Keratinocyte (primary cell): ENCODE measurements around the gene OBSL1. TPM values are rescaled to one million over a fixed set of nuclear protein-coding genes. Genes with fewer than 3 reads are reported as not detected.

Source experiments
- DNase-seq: peaks from one replicate; pipeline ENCODE4 v3.0.0-alpha.2; 2011; ENCODE audit warnings: low read depth, missing footprints, low spot score
- FAIRE-seq: peaks from 2 replicates; lab custom pipeline; 2011; peaks lifted over from hg19 to GRCh38; lab: Jason Lieb, UNC
- H2AFZ ChIP-seq: 2 replicates; pipeline ENCODE4 v1.6.0; 2012; ENCODE audit warnings: low read length, control low read depth, inconsistent platforms; ENCODE audit not compliant: control insufficient read depth
- H3K27ac ChIP-seq: 2 replicates; pipeline ENCODE4 v1.5.1; 2011; ENCODE audit warnings: low read length; ENCODE audit not compliant: control insufficient read depth, insufficient read depth
- H3K27me3 ChIP-seq: 3 replicates; pipeline ENCODE4 v1.6.0; 2011; ENCODE audit warnings: low read length; ENCODE audit not compliant: control insufficient read depth, insufficient read depth; ENCODE audit errors: extremely low read depth
- H3K36me3 ChIP-seq, 2 experiments: 2 replicates in 1 of 2; 3 replicates in 1 of 2; pipeline ENCODE4 v1.5.1; 2011; ENCODE audit warnings: low read length in 2 of 2, mild to moderate bottlenecking in 1 of 2; ENCODE audit not compliant: control insufficient read depth in 2 of 2, insufficient read depth in 2 of 2; ENCODE audit errors: extremely low read depth in 1 of 2
- H3K4me1 ChIP-seq: 3 replicates; pipeline ENCODE4 v1.5.1; 2011; ENCODE audit warnings: low read length; ENCODE audit not compliant: control insufficient read depth, insufficient read depth; ENCODE audit errors: extremely low read depth
- H3K4me2 ChIP-seq: 3 replicates; pipeline ENCODE4 v1.6.0; 2011; ENCODE audit warnings: low read depth, low read length; ENCODE audit not compliant: control insufficient read depth, insufficient read depth; ENCODE audit errors: extremely low read depth
- H3K4me3 ChIP-seq, 3 experiments: fragments of 200-600 bp in 1 of 3; sonication (generic) in 1 of 3; 2 replicates in 2 of 3; 3 replicates in 1 of 3; pipeline ENCODE4 v1.5.1; 2011 to 2016; ENCODE audit warnings: low read length in 3 of 3, mild to moderate bottlenecking in 3 of 3, control low read depth in 2 of 3, inconsistent platforms in 1 of 3, low read depth in 1 of 3, mixed read lengths in 1 of 3, mixed run types in 1 of 3, moderate library complexity in 1 of 3; ENCODE audit not compliant: control insufficient read depth in 2 of 3, insufficient read depth in 2 of 3; ENCODE audit errors: extremely low read depth in 1 of 3
- H3K79me2 ChIP-seq: 2 replicates; pipeline ENCODE4 v1.6.0; 2012; ENCODE audit warnings: low read length; ENCODE audit not compliant: control insufficient read depth, insufficient read depth
- H3K9ac ChIP-seq: 3 replicates; pipeline ENCODE4 v1.6.0; 2011; ENCODE audit warnings: low read length; ENCODE audit not compliant: control insufficient read depth, insufficient read depth; ENCODE audit errors: extremely low read depth
- H3K9me1 ChIP-seq: 3 replicates; pipeline ENCODE4 v1.6.0; 2011; ENCODE audit warnings: low read length; ENCODE audit not compliant: control insufficient read depth, insufficient read depth; ENCODE audit errors: extremely low read depth
- H3K9me3 ChIP-seq: 2 replicates; pipeline ENCODE4 v1.5.1; 2012; ENCODE audit warnings: low read depth, low read length; ENCODE audit not compliant: control insufficient read depth
- H4K20me1 ChIP-seq: 3 replicates; pipeline ENCODE4 v1.6.0; 2011; ENCODE audit warnings: low read length; ENCODE audit not compliant: control insufficient read depth, insufficient read depth; ENCODE audit errors: extremely low read depth
- CTCF ChIP-seq, 3 experiments: IDR thresholded peaks in 1 of 3; conservative IDR thresholded peaks in 1 of 3; optimal IDR thresholded peaks in 1 of 3; 2 replicates in 2 of 3; 3 replicates in 1 of 3; pipeline versions ENCODE3 to v1.5.1; 2011; ENCODE audit warnings: low read length in 3 of 3, mild to moderate bottlenecking in 3 of 3, moderate library complexity in 2 of 3, control low read depth in 1 of 3, inconsistent platforms in 1 of 3; ENCODE audit not compliant: insufficient read depth in 2 of 3; ENCODE audit errors: extremely low read depth in 1 of 3
- EZH2 ChIP-seq: IDR thresholded peaks from one replicate; pipeline ENCODE4 v1.6.1; 2012; ENCODE audit warnings: inconsistent platforms, mild to moderate bottlenecking, low read length, moderate library complexity
- dilution Hi-C: fragments of 300-500 bp; cut with MboI; formaldehyde crosslinking; loops from one replicate; pipeline ENCODE4 v1.7.0; 2020; ENCODE audit warnings: low sequenced_read_pairs; ENCODE audit not compliant: extremely low pct_ligation_motif_present
- polyA plus RNA-seq, 5 experiments: library from polyadenylated mRNA; depleted of rRNA in 3 of 5; stranded (reverse) in 3 of 5; stranded (forward) in 1 of 5; unstranded in 1 of 5; fragments of >200 nt; gene quantifications; 1 replicate in 1 of 5; 2 replicates in 3 of 5; 3 replicates in 1 of 5; pipeline versions ENCODE4 v1.2.1 to v1.2.3, GENCODE V29; 2011 to 2012; ENCODE audit warnings: missing spikeins in 2 of 5, low read depth in 1 of 5, low replicate concordance in 1 of 5

The OBSL1 gene
- polyA plus RNA-seq, 1 donor (not counting 4 experiments of a cell fraction or from before 2014, with no cell fraction given), result 9.3 TPM

- dilution Hi-C loops, result no loop called here
- peaks cover 8% of the 10 kb centered on the region for H3K4me1 ChIP-seq
- H2AFZ ChIP-seq, result no peak overlapping the region
- no peaks in the 10 kb centered on the region for H4K20me1 ChIP-seq
- H3K4me3 ChIP-seq, result no peak overlapping the region
- H3K27me3 ChIP-seq, result no peaks in the 10 kb centered on the region
- H3K9ac ChIP-seq, result no peak overlapping the region
- H3K36me3 ChIP-seq, result no peaks in the 10 kb centered on the region
- no peak overlapping the region for H3K4me2 ChIP-seq
- no peak for FAIRE-seq
- no peak overlapping the region for H3K27ac ChIP-seq
- TF ChIP-seq CTCF (optimal IDR thresholded peaks at IDR 0.05 in 1 of 3, IDR thresholded peaks at IDR 0.05 in 1 of 3, conservative IDR thresholded peaks at IDR 0.05 in 1 of 3; ENCODE audit: extremely low read depth in 1 of 3, insufficient read depth in 2 of 3, low read length in 3 of 3) (no peak), EZH2 (no peak)
- H3K9me1 ChIP-seq, result no peaks in the 10 kb centered on the region
- H3K9me3 ChIP-seq, result no peaks in the 10 kb centered on the region
- H3K79me2 ChIP-seq, result peaks cover 3% of the 10 kb centered on the region
- no peak for DNase-seq
Observed at GRCh38 chr2:219595256-219595655, 23.9 kb upstream of the OBSL1 start.

- Histone ChIP-seq H3K9me3 (no peaks in the 10 kb centered on the region), H4K20me1 (no peaks in the 10 kb centered on the region), H2AFZ (no peak overlapping the region), H3K27ac (no peak overlapping the region), H3K4me2 (no peak overlapping the region), H3K9me1 (no peaks in the 10 kb centered on the region), H3K79me2 (peaks cover 1% of the 10 kb centered on the region), H3K4me3 (no peak overlapping the region), H3K4me1 (peaks cover 5% of the 10 kb centered on the region), H3K36me3 (no peaks in the 10 kb centered on the region), H3K27me3 (no peaks in the 10 kb centered on the region), H3K9ac (no peak overlapping the region)
- TF ChIP-seq CTCF (optimal IDR thresholded peaks at IDR 0.05 in 1 of 3, IDR thresholded peaks at IDR 0.05 in 1 of 3, conservative IDR thresholded peaks at IDR 0.05 in 1 of 3; ENCODE audit: extremely low read depth in 1 of 3, insufficient read depth in 2 of 3, low read length in 3 of 3), result no peak
- no peak for TF ChIP-seq EZH2
- dilution Hi-C loops, result no loop called here
- FAIRE-seq (no peak), DNase-seq (no peak)
Observed at GRCh38 chr2:219593154-219593553, 21.8 kb upstream of the OBSL1 start.
